ENCODE measurements around the gene SLC47A1.

Gene SLC47A1

DNA sequence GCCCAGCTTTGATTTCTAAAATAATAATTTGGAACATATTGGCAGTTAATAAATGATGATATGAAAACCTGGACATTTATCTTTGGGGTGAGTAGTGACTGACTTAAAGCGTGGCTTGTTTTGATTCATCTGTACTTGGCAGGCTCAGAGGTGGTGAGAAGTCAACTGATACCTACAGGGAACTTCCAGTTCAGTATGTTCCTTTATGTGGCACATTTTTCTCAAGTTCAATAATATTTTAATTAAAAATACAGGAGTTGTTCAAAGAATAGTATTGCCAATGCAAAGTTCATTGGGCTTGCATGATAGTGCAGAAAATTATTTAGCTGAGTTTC, 34.3 kb downstream of the SLC47A1 start:
- H3K4me3 ChIP-seq (ENCODE audit: low read depth, low read length), result no peak overlapping the region
- no peak for DNase-seq (ENCODE audit: low read depth)
- TF ChIP-seq, protein P1, sequence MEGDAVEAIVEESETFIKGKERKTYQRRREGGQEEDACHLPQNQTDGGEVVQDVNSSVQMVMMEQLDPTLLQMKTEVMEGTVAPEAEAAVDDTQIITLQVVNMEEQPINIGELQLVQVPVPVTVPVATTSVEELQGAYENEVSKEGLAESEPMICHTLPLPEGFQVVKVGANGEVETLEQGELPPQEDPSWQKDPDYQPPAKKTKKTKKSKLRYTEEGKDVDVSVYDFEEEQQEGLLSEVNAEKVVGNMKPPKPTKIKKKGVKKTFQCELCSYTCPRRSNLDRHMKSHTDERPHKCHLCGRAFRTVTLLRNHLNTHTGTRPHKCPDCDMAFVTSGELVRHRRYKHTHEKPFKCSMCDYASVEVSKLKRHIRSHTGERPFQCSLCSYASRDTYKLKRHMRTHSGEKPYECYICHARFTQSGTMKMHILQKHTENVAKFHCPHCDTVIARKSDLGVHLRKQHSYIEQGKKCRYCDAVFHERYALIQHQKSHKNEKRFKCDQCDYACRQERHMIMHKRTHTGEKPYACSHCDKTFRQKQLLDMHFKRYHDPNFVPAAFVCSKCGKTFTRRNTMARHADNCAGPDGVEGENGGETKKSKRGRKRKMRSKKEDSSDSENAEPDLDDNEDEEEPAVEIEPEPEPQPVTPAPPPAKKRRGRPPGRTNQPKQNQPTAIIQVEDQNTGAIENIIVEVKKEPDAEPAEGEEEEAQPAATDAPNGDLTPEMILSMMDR (IDR thresholded peaks at IDR 0.05; ENCODE audit: control insufficient read depth, extremely low read depth, insufficient read depth), result no peak

- TF ChIP-seq, protein P1 (IDR thresholded peaks at IDR 0.05; ENCODE audit: control insufficient read depth, extremely low read depth, insufficient read depth), result no peak
- H3K4me3 ChIP-seq (ENCODE audit: low read depth, low read length), result no peak overlapping the region
- DNase-seq (ENCODE audit: low read depth), result no peak
Observed at GRCh38 chr17:19569785-19570543, 36.3 kb downstream of the SLC47A1 start.

GRCh38 chr17:19570544-19571062, 36.9 kb downstream of the SLC47A1 start:
- TF ChIP-seq, protein P1 (IDR thresholded peaks at IDR 0.05; ENCODE audit: control insufficient read depth, extremely low read depth, insufficient read depth), result no peak
- H3K4me3 ChIP-seq (ENCODE audit: low read depth, low read length), result no peak overlapping the region
- DNase-seq (ENCODE audit: low read depth), result no peak

DNA sequence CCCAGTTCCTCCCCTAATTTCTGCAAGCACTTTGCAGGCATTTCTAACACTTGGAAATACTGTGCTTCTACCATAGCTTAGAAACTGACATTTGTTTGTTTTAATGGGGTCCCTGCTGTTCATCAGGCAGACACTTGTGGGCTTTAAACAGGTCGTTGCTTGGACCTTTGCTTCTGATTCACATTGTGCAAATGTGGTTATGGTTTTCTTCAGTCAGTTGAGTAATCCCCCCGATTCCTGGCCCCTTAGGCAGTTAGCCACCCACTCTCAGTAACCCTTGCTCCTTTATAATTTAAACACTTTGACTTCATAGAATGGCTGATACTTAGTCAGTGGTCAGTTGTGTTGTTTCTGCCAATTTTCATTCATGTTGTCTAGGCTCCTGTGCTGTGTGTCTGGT, 39.4 kb downstream of the SLC47A1 start:
- no peak for DNase-seq (ENCODE audit: low read depth)
- TF ChIP-seq, protein P1 (IDR thresholded peaks at IDR 0.05; ENCODE audit: control insufficient read depth, extremely low read depth, insufficient read depth), result no peak
- H3K4me3 ChIP-seq (ENCODE audit: low read depth, low read length), result no peak overlapping the region

- H3K4me3 ChIP-seq (ENCODE audit: low read depth, low read length), result no peak overlapping the region
- no peak for DNase-seq (ENCODE audit: low read depth)
- TF ChIP-seq, protein P1 (IDR thresholded peaks at IDR 0.05; ENCODE audit: control insufficient read depth, extremely low read depth, insufficient read depth), result no peak
Observed at GRCh38 chr17:19574956-19575355, 41.3 kb downstream of the SLC47A1 start.

- H3K4me3 ChIP-seq (ENCODE audit: low read depth, low read length), result no peak overlapping the region
- DNase-seq (ENCODE audit: low read depth), result no peak
- TF ChIP-seq, protein P1 (IDR thresholded peaks at IDR 0.05; ENCODE audit: control insufficient read depth, extremely low read depth, insufficient read depth), result no peak
Observed at GRCh38 chr17:19578545-19578944, 44.9 kb downstream of the SLC47A1 start.

Data from LNCaP clone FGC (cell line).